PC-3 (cell line): ENCODE data around the gene ZFP62. TPM values are rescaled to one million over a fixed set of nuclear protein-coding genes. Genes with fewer than 3 reads are reported as not detected.

Source experiments
- ATAC-seq: fragments of 200-7000 bp; cut with Tn5 transposase; 2 replicates; pipeline ENCODE4 v1.9.1; 2020; ENCODE audit warnings: mild to moderate bottlenecking, moderate library complexity
- BruUV-seq: library from RNA; stranded (reverse); fragments of 400-500 nt; replicated peaks from 2 replicates; lab custom pipeline; 2021; lab: Mats Ljungman, UMichigan
- CTCF ChIA-PET: fragments of 300-600 bp; sonication (Branson Sonifier 250); formaldehyde crosslinking; loops from one replicate; lab custom pipeline; 2022; ENCODE audit warnings: antibody characterized with exemption; lab: Charles Lee
- POLR2A ChIA-PET: fragments of 300-600 bp; sonication (Branson Sonifier 250); formaldehyde crosslinking; loops from one replicate; lab custom pipeline; 2022; ENCODE audit warnings: antibody characterized with exemption; ENCODE audit not compliant: unreplicated experiment; lab: Charles Lee
- DNase-seq: peaks from one replicate; pipeline ENCODE4 v3.0.0-alpha.2; 2015
- H2AFZ ChIP-seq: fragments of 300-600 bp; sonication (generic); 2 replicates; pipeline ENCODE4 v1.6.0; 2016; ENCODE audit warnings: antibody characterized with exemption, low read length
- H3F3A ChIP-seq: fragments of 300-600 bp; sonication (generic); one replicate; pipeline ENCODE4 v1.6.0; 2017; ENCODE audit warnings: antibody characterized with exemption, low read length, control low read depth, mild to moderate bottlenecking; ENCODE audit not compliant: unreplicated experiment
- H3K27ac ChIP-seq: fragments of 300-600 bp; sonication (generic); 2 replicates; pipeline ENCODE4 v1.5.1; 2016; ENCODE audit warnings: mild to moderate bottlenecking, low read length
- H3K27me3 ChIP-seq: fragments of 300-600 bp; sonication (generic); 2 replicates; pipeline ENCODE4 v1.6.1; 2016; ENCODE audit warnings: low read length, mixed read lengths
- H3K36me3 ChIP-seq: fragments of 300-600 bp; sonication (generic); 2 replicates; pipeline ENCODE4 v1.6.1; 2016; ENCODE audit warnings: low read depth, mixed run types, low read length, mixed read lengths
- H3K4me1 ChIP-seq: fragments of 300-600 bp; sonication (generic); 2 replicates; pipeline ENCODE4 v1.5.1; 2016; ENCODE audit warnings: low read length; ENCODE audit not compliant: insufficient read depth
- H3K4me2 ChIP-seq: fragments of 300-600 bp; sonication (generic); 2 replicates; pipeline ENCODE4 v1.6.0; 2016; ENCODE audit warnings: low read length
- H3K4me3 ChIP-seq: fragments of 300-600 bp; sonication (generic); 2 replicates; pipeline ENCODE4 v1.5.1; 2016; ENCODE audit warnings: mild to moderate bottlenecking, low read length, mixed read lengths
- H3K79me2 ChIP-seq: fragments of 300-600 bp; sonication (generic); 2 replicates; pipeline ENCODE4 v1.6.1; 2017; ENCODE audit warnings: low read length, mixed read lengths
- H3K9ac ChIP-seq: fragments of 300-600 bp; sonication (generic); 2 replicates; pipeline ENCODE4 v1.6.0; 2016; ENCODE audit warnings: mild to moderate bottlenecking, low read length
- H3K9me2 ChIP-seq: fragments of 300-600 bp; sonication (generic); replicated peaks from 2 replicates; pipeline ENCODE4 v1.6.1; 2016; ENCODE audit warnings: mixed run types, low read length, mixed read lengths
- H3K9me3 ChIP-seq: fragments of 300-600 bp; sonication (generic); 2 replicates; pipeline ENCODE4 v1.6.1; 2016; ENCODE audit warnings: low read length, mixed read lengths
- H4K20me1 ChIP-seq: fragments of 300-600 bp; sonication (generic); 2 replicates; pipeline ENCODE4 v1.6.1; 2016; ENCODE audit warnings: low read length, mixed read lengths
- EZH2 ChIP-seq: fragments of 300-600 bp; sonication (generic); IDR thresholded peaks from one replicate; pipeline ENCODE4 v1.6.1; 2017; ENCODE audit warnings: antibody characterized with exemption, mild to moderate bottlenecking, low read length; ENCODE audit not compliant: unreplicated experiment
- EZH2phosphoT487 ChIP-seq: fragments of 300-600 bp; sonication (generic); IDR thresholded peaks from 2 replicates; pipeline ENCODE4 v1.6.1; 2018; ENCODE audit warnings: mild to moderate bottlenecking, antibody characterized with exemption, low read length, borderline replicate concordance
- intact Hi-C: fragments of 100-400 bp; cut with micrococcal nuclease; formaldehyde crosslinking; loops from 2 replicates; pipeline ENCODE4 v1.9.0; 2023
- total RNA-seq: library from RNA; depleted of rRNA; stranded (reverse); fragments of >200 nt; gene quantifications from 2 replicates; pipeline ENCODE4 v1.2.3, GENCODE V29; 2014
- TF ChIP-seq, protein P1 (sequence below): fragments of 300-600 bp; sonication (generic); conservative IDR thresholded peaks from 2 replicates; pipeline ENCODE4 v1.5.1; 2017; ENCODE audit warnings: antibody characterized with exemption, low read depth, mild to moderate bottlenecking, low read length

ZFP62 gene
- total RNA-seq, 1 experiment from 2014 or later: 24.3 TPM

DNA sequence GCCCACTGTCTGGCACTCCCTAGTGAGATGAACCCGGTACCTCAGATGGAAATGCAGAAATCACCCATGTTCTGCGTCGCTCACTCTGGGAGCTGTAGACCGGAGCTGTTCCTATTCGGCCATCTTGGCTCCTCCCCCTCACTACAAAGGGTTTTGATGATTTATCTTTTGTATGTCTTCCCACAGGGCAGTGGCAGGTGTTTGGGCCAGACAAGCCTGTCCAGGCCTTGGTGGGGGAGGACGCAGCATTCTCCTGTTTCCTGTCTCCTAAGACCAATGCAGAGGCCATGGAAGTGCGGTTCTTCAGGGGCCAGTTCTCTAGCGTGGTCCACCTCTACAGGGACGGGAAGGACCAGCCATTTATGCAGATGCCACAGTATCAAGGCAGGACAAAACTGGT lies 47.3 kb upstream of the ZFP62 start:
- POLR2A ChIA-PET: no interaction called here
- CTCF ChIA-PET: no interaction called here
- Histone ChIP-seq H3K4me3 (no peak overlapping the region), H3K9me3 (no peaks in the 10 kb centered on the region), H3K79me2 (no peaks in the 10 kb centered on the region), H2AFZ (no peak overlapping the region), H3K4me2 (no peak overlapping the region), H3K9me2 (no peaks in the 10 kb centered on the region), H4K20me1 (no peaks in the 10 kb centered on the region), H3K9ac (no peak overlapping the region), H3K27me3 (no peaks in the 10 kb centered on the region), H3K27ac (no peak overlapping the region), H3F3A (no peaks in the 10 kb centered on the region), H3K36me3 (no peaks in the 10 kb centered on the region), H3K4me1 (no peaks in the 10 kb centered on the region)
- no TSS peak for BruUV-seq
- no peak for DNase-seq
- TF ChIP-seq, protein P1, sequence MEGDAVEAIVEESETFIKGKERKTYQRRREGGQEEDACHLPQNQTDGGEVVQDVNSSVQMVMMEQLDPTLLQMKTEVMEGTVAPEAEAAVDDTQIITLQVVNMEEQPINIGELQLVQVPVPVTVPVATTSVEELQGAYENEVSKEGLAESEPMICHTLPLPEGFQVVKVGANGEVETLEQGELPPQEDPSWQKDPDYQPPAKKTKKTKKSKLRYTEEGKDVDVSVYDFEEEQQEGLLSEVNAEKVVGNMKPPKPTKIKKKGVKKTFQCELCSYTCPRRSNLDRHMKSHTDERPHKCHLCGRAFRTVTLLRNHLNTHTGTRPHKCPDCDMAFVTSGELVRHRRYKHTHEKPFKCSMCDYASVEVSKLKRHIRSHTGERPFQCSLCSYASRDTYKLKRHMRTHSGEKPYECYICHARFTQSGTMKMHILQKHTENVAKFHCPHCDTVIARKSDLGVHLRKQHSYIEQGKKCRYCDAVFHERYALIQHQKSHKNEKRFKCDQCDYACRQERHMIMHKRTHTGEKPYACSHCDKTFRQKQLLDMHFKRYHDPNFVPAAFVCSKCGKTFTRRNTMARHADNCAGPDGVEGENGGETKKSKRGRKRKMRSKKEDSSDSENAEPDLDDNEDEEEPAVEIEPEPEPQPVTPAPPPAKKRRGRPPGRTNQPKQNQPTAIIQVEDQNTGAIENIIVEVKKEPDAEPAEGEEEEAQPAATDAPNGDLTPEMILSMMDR: no peak
- TF ChIP-seq EZH2 (no peak), EZH2phosphoT487 (no peak)
- no peak for ATAC-seq
- intact Hi-C loops: no loop called here

DNA sequence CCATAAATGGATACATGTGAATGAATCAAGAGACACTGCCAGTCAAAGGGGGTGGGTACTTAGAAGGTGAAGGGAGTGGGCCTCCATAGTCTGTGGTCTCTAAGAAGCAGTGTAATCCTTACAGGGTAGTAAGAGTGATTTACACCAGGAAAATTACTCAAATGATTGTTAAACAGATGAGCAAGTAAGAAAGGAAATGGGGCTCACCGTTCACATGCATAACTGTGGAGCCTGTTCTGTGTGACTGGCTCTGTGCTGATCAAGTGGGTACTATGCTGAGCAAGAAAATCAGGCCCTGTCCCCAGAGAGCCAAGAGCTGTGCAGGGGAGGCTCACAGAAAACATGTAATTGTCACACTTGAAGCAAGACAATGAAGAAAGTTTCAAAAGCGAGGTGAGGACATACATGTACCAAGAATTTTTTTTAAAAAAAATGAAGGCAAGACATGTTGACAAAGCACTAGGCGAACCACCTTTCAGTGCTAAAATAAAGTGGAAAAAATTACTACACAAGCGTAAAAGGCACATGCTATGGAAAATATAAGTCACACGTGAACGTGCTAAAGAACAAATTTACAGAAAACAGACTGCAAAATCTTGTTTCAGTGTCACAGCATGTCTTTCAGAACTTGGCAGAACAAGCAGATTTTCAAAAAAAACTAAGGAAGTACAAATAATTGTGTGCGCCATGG lies 40.4 kb upstream of the ZFP62 start:
- BruUV-seq: no TSS peak
- Histone ChIP-seq H3K9ac (no peak overlapping the region), H3K4me2 (no peak overlapping the region), H3K27ac (no peak overlapping the region), H2AFZ (no peak overlapping the region), H3K4me1 (no peaks in the 10 kb centered on the region), H4K20me1 (no peaks in the 10 kb centered on the region), H3K27me3 (no peaks in the 10 kb centered on the region), H3K4me3 (no peak overlapping the region), H3K9me2 (no peaks in the 10 kb centered on the region), H3K36me3 (no peaks in the 10 kb centered on the region), H3K9me3 (0 out of 2 replicates have a peak, but pooled peaks cover 3% of the 10 kb centered on the region), H3K79me2 (no peaks in the 10 kb centered on the region), H3F3A (no peaks in the 10 kb centered on the region)
- DNase-seq (no peak), ATAC-seq (no peak)
- intact Hi-C loops: no loop called here
- CTCF ChIA-PET: no interaction called here
- TF ChIP-seq EZH2phosphoT487: no peak
- TF ChIP-seq, protein P1: no peak
- TF ChIP-seq EZH2: no peak
- POLR2A ChIA-PET: no interaction called here

DNA sequence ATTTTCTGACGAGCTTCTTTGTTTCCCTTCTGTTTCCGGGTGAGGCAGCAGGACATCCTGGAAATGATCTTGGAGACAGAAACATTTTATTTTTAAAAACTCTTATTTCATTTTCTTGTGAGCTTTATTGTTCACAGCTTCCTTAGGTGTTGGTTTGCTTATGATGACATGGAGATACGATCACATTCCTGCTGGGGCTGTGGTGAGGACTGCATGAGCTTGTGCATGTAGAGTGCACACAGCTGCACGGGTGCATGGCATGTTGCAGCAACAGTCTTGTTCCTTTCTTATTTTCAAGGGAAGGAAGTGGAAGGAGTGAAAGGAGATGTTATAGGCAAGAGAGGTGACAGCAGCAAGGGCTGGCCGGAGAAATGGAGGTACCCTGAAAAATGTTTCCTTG lies 39.1 kb upstream of the ZFP62 start:
- no peaks in the 10 kb centered on the region for H3F3A ChIP-seq
- intact Hi-C loops: no loop called here
- no peak overlapping the region for H3K4me2 ChIP-seq
- no peak overlapping the region for H3K27ac ChIP-seq
- H3K79me2 ChIP-seq: no peaks in the 10 kb centered on the region
- no peak overlapping the region for H3K4me3 ChIP-seq
- H3K4me1 ChIP-seq: no peaks in the 10 kb centered on the region
- ChIA-PET POLR2A (no interaction called here), CTCF (no interaction called here)
- 0 out of 2 replicates have a peak, but pooled peaks cover 3% of the 10 kb centered on the region for H3K9me3 ChIP-seq
- no peaks in the 10 kb centered on the region for H4K20me1 ChIP-seq
- ATAC-seq (no peak), DNase-seq (no peak)
- no peaks in the 10 kb centered on the region for H3K27me3 ChIP-seq
- H2AFZ ChIP-seq: no peak overlapping the region
- H3K9ac ChIP-seq: no peak overlapping the region
- no peak for TF ChIP-seq EZH2phosphoT487
- TF ChIP-seq, protein P1: no peak
- BruUV-seq: no TSS peak
- no peaks in the 10 kb centered on the region for H3K9me2 ChIP-seq
- H3K36me3 ChIP-seq: no peaks in the 10 kb centered on the region
